ENCODE data around the gene GPC6.
"Not testable (repeated sequence)": the region's sequence is repeated elsewhere in the genome, so short reads cannot be mapped to it uniquely, and the experiment has no call there.

The GPC6 gene

DNA sequence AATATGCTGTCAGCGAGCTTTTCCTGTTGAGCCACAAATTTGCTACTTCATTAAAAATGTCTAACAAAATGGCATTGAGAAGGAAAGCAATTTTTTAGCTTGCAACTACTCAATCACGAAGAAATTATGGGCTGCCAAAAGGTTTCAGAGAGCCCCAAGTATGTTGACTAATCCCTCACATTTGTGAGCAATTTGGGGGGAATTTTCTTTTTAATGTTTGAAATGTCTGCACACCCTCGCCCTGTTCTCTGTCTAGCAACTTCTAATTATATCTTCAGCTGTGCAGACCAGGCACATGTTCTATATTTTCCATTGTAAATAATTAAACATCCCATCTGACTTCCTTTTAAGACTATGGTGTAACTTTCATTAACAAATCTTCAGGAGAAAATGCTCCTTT is 1060.0 kb downstream of the GPC6 start:
- no peak for DNase-seq

DNA sequence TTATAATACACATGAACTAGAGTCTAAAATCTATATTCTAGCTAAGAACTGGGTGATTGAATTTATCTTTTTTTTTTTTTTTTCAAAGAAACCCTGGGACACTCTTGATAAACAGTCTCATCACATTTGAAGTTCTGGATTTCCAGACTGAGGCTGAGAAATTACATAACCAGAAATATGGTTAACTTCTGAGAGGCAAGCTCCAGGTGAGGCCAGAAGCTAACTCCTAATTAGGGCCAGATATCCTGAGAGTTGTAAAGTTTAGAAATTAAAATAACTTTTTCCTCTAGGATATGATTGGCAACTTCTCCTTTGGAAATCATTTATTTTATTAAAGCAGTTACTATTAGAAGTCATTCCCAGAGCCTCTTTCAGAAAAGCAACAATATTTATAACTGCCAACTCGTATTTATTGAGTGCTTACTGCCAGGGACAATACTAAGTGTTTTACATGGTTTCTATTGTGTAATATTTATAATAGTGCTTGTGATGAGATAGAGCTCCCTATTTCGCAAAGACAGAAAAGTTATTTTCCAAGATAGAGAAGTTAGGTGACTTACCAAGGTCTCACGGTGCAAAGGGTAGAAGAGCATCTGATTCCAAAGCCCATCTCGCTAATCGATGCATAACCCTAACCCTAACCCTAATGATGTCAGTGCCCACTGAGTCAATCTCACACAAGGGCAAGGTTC is 1065.2 kb downstream of the GPC6 start:
- no peak for DNase-seq

DNA sequence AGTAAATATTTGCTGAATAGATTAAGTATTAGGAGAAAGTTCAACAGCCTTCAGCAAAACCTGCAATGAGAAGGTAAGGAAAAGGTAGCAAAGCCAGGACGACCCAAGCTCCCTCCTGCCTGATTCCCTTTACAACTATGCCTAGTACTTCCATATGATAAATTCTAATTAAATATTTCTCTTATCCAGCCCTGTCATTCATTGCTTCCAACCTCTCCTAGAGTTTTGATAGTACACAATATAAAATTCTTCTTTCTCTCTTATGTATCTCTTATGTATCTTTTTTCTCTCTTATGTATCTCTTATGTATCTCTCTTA is 1065.7 kb downstream of the GPC6 start:
- no peak for DNase-seq

DNA sequence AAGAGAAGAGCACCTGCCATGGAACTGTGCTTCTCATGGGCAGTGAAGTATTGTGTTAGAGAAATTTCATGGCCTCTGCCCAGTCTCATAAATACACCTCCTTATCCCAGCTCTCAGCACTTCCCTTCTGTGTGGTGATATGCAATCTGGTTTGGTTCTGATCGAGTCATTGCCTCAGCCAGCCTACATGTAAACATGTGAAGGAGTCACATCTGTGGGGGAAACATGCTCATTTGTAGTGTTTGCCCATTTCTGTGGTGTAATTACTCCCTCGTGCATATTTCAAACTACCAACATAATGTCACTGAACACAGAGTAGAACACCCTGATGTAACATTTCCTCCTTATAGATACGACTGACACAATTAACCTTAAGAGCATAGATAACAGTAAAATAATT is 1069.9 kb downstream of the GPC6 start:
- no peak for DNase-seq

DNA sequence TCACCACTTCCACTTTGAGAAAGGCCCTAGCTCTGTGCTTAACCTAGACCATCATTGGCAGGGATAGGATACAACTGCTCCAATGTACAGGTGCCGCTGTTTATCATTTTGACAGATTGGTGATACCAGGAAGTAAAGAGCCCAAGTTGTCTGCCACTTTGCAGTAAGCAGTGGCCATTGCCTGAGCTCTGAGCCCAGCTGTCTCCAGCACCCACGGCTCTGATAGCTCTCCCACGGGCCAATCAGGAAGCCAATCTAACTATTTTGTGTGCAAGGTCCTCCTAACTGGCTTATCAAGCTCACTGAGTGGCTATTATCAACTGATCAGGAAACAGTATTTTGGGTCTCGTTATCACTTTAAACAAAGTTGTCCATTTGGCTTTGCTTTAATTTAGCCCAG is 1071.7 kb downstream of the GPC6 start:
- no peak for DNase-seq

DNA sequence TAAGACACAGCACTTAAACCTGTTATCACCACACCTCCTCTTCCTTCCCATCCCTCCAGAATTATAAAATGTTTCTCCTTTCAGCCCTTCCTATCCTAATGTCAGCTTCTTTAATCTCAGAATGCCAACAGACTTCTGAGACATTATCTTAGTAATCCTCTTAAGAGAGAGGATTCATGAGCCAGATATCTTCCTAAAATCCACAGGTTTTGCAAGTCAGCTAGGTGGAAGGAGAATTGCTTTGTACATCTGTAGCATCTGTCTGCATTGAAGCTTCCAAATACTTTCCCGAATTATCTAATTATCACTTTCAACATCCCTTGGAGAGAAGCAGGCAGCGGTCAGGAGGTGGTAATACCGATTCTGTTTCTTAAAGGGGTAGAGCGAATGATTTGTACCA is 1073.8 kb downstream of the GPC6 start:
- no peak for DNase-seq

DNA sequence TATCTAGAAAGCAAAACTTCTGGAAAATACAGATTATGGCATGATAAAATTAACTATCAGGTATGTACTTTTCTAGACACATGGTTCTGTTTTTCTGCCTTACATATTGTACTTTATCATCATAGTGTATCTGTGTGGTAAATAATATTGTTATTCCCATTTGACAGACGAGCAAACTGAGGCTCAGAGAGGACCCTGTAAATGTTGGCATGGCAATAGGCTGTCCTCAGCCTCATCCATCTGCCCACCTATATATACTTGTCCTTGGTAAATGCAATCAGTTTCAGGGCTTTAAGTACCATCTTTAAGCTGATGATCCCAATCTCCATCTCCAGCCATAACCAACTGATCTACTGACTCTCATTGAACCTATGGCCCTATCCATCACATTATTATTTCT is 1074.9 kb downstream of the GPC6 start:
- DNase-seq, result no peak

DNA sequence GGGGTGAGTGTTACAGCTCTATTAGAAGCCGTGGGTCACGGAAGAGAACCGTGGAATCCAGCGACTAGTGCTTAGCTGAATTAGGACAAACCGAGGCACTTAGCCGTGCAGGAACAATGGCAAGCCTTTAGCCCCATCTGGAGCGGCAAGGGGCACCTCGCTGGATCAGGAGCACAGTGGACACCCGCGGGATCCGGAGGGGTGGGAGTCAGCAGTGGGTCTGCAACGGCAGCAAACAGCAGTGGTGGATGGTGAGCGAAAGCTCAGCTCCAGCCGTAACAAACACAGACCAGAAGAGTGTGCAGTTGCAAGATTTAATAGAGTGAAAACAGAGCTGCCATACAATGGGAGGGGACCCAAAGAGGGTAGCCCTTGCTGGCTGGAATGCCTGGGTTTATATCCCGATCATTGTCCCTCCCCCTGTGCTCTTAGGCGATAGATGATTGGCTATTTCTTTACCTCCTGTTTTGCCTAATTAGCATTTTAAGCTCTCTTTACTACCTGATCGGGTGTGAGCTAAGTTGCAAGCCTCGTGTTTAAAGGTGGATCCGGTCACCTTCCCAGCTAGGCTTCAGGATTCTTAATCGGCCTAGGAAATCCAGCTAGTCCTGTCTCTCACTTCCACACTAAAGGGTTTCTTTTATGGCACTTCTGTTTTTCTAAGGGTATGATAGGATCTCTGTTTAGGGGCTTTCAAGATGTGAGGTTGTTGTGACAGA is 1076.4 kb downstream of the GPC6 start:
- not testable (repeated sequence) for DNase-seq

DNA sequence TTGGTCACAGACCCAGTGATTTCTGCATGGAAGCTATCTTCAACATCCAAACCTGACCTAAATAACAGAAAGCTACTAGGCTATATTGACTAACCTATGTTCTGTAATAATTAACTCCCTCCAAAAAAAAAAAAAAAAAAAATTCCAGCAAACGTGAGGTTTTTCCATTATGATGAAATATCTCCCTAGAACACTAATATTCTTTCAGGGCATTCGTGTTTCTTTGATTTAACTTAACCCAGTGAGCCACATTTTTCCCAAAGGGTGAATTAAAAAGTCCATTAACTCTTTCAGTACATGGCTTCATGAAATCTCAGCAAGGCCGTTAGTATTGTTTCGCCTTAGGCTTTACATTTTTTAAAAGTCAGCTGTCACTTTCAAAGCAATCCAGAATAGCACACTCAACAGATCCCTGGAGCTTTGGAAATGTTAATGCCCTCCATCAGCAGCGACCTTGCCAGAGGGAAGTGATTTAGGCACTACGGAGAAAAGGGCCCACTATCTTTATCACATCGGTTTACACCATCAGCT is 1077.1 kb downstream of the GPC6 start:
- DNase-seq, result no peak

DNA sequence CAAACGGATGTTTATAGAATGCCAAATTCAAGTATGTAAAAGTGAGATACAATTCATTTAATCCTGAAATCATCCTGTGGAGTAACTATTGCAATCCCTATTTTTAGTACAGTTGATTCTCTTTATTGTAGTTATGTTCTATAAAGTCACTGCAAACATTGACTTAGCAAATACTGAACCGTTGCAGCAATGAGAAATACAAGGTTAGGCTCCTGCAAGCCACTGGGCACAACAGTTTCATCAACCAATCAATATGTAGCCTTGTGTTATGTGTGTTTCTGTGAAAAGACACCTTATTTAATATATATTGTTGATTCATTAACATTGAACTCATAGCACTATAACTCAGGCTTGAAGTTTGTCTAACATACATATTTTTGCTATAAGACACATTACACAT is 1078.4 kb downstream of the GPC6 start:
- no peak for DNase-seq

DNA sequence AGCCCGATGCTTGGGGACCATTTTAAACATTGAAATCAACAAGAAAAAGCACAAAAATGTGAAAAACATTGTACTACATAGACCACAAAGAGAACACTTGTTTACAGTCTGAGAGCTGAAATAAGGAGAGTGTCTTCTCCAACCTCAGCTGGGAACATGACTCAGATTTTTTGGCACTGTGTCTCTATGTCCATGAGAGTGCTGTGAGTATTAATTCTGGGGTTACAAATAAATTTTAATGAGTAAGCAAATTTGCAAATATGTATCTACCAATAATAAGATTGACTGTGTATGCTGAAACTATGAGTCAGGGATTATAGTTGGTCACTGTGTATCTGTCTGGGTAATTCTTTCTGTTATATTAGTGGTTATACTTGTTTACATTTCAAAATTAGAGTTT is 1078.9 kb downstream of the GPC6 start:
- DNase-seq, result no peak

DNA sequence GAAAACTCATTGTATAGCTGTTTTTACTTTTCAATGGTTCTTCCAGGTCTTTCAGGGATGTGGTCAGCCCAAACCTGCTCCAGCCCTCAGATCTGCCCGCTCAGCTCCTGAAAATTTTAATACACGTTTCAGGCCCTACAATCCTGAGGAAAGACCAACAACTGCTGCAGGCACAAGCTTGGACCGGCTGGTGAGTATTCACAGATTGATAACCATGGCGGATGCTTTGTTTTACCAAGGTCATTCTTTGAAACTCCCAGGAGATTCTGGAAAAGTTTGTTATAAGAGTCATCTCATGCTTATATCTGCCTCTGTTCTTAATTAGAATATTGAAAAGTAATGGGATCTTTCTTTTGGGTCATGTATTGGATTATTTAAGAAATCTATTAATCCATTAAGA is 1079.3 kb downstream of the GPC6 start:
- no peak for DNase-seq

DNA sequence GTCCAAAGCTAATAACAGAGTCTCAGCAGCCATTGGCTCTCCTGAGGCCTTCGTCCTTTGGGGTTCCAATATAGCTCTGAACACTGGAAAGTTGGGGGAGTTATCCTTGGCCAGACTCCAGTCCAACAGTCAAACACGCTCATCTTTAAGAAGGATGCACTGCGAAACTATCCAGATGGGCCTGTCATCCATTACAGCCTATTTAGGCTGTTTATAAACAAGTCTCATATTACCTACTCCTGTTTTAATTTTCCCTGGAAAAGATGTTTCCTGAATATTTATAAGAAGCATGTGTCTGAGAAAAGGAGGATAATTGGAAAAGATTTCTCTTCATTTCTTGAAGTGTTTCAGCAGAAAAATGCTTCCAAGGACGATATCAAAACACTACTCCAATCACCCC is 1082.2 kb downstream of the GPC6 start:
- no peak for DNase-seq

DNA sequence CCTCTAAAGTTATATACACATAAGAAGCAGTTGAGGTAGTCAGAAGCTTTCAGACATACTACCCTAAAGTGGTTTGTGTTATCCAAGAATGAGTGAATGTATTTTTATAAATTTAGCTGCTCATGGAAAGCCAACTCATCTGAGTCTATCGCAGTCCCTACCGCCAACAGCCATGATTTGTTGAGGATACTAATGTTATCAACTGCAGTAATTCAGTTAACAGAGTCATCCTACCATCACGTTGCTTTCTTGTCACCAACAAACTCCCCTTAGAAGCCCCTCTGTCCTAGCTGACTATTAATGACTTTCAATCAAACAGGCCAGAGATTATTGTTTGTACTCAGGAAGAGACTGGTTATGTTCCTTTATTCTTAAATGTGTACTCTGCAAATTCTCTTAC is 1083.0 kb downstream of the GPC6 start:
- no peak for DNase-seq

DNA sequence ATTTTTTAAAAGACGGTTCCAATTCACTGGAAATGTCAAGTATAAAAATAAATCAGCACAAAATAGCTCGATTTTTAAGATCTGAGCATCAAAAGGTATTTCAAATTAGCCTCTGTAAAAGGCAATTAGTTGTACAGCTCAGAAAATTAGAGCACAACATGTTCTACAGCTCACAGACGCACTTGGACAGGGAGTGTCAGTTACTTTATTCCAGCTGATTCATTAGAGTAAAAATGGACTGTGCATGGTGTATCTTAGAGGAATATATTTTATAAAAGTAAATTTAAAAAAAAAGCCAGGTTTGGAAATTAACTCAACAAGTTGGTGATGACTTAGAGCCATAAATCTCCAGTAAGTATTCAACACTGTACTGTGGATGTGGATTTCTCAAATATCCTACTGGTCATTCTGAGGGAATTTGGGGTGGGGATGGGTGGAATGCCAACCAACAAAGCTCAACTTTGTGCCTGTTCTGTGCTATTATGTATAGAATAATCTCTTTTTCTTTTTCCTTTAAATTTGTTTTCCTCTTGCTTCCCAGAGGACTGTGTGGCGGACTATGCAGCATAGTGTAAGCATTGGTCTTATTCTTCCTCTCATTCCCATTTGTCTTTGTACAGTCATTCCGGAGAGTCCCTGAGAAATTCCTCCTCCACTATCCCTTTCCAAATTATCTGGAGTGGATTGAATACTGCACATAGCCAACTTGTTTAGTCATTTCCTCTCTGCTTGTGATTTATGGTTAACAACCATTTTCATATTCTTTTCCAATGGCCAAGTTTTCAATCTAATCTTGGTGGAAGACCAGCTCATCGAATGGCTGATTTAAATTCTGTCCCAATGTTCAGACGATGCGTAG is 1083.6 kb downstream of the GPC6 start:
- DNase-seq, result no peak

DNA sequence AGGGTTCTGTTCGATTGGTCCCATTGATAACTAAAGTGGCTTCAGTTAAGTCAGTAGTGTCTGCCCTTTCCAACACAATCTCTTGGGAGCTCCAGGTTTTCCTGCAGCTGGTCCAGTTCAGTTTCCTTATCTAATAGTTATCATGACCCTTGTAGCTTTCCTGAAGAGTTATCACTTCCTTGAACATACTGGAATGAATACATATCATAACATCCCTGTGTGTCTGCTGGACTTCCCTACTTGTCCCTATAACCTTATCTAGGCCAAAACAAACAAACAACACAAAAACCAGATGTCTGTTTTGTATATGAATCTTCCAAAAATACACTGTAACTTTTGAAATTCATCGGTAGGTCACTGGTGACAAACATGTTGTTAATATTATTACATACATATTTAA is 1085.3 kb downstream of the GPC6 start:
- no peak for DNase-seq

DNA sequence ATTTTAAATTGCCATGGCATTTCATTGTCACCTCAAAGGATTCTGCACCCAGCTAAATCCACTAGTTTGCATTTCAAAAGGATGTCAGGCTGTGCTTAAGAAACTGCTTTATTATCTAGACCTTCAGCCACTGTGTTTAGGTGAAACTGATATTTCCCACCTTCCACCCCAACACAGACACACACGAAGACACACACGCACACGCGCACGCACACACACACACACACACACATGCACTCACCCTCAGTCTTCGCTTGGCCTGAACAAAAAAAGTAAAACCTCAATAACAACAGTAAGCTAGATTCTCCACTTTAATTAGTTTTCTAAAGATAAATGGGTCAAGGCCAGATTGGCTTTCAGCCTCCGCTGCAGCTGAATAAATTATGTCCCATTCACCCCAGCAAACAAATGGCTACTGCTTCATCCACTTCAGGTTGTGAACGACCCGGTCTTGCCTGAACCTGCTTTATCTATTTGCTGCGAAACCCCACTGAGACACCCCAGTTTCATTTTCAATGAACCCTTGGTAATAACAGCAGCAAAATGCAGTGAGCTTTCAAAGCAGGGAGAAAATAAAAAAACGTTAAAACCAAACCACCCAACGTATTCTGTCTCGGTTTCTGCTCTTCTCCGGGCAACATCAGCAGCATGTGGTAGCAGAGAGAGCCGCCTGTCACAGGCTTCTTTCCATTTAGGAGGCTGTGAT is 1086.1 kb downstream of the GPC6 start:
- peak; percentile 76 for DNase-seq

DNA sequence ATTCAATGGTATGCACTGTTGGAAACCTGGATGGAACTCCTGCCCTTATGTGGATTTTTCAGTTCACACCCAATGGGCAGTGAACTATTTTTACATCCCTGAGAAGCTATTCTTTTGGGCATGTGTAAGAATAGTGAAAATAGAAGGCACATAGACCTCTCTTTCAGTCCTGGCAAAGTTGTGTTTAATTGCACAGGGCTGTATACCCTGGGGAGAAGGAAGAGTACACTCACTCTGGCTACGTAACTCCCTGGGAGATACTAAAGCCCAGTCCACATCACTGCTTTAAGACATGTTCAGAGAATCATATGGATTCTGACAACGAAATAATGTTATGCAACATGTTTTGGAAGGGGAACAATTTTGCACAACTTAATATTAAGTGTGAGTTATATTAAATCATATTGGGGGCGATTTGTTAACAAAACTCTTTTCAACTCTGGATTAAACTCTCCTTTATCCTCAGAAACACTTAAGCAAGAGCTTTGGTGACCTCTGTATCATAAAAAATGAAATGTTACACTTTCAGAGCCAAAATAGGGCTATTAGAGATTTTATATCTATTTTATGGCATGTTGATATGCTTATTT is 1086.8 kb downstream of the GPC6 start:
- no peak for DNase-seq

DNA sequence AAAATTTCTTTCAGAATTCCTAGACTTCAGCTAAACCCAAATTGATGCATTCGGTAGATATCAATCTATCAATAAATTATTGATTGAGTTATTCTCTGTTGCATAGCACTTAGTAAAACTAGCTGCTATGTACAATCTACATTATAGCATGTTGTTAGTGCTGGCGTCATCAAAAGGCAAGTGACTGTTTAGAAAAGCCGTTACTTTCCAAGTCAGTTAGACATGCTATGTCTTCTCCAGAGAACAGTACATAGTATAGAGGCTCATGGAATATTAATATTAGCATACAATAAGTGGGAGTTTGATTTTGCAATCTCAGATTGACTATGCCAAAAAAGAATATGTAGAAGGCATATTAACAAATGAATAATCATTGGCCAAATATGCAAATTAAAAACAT is 1087.3 kb downstream of the GPC6 start:
- DNase-seq, result no peak

DNA sequence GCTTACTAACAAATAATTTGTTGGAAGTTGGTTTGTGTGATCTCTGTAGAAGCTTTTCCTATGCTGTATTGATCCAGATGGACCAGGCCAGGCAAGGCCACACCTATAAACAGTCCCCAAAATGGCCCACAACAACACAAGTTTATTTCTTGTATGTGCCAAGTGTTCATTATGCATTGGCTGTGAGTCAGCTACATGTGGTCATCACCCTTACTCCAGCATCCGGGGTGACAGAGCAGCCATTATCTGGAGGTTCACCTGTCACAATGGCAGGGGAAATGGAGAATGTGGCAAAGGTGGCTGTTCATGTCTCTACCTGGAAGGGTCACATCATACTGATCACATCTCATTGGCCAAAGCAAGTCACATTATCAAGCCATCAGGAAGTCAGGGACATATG is 1088.6 kb downstream of the GPC6 start:
- no peak for DNase-seq

DNA sequence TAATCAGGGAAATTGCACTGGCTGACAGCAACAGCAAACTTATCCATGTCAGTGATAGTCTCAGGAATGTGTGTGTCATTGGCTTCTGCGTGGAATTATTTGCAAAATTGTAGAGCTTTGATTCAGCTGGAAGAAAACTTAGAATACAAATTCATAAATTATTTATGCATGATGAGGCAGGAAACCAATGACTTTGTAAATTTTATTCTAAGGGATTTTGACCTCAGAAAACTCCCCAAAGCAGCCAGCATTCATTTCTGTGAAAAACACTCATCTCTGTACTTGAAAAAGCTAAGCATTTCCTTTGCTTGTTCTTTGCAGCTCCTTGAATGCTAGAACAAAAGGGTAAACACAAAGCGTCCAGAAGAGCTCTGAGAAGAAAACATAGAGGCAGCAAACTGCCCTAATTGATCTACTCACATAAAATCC is 1090.5 kb downstream of the GPC6 start:
- no peak for DNase-seq

DNA sequence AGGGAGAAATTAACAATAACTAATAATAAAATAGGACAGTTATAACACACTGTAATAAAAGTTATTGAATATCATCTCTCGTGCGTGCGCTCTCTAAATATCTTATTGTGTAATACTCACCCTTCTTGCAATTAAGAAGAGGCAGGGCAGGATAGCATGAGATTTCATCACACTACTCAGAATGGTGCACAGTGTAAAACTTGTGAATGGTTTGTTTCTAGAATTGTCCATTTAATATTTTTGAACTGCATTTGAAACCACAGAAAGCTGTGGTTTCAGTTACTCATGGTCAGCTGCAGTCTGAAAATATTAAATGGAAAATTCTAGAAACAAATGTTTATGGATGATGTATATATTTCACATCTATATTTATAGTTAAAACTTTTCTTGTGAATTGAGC is 1091.8 kb downstream of the GPC6 start:
- no peak for DNase-seq

DNA sequence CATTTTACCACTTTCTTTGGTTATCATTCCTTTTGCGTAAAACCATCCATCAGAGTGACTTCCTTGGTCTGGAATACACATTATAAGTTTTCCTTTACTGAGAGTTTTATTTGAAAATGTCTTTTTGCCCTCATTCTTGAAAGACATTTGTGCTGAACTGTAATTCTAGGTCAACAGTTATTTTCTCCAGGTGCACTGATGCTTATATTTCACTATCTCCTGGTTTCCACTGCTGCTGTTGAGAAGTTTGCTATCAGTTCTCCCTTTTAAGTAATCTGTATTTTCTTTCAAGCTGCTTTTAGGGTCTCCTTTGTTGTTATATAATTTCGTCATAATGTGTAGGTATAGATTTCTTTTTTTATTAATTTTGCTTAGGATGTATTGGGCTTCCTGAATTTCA is 1092.9 kb downstream of the GPC6 start:
- DNase-seq, result no peak

All from NCI-H187 treated with DMSO at 0.1 percent for 48 hours (cell line).